HG02943 (cell line): ENCODE data around the gene PPFIA4.
"Not testable (repeated sequence)": the region's sequence is repeated elsewhere in the genome, so short reads cannot be mapped to it uniquely, and the experiment has no call there.

ENCODE experiments used
- ATAC-seq: cut with Tn5 transposase; IDR thresholded peaks from one replicate; pipeline ENCODE4 v1.9.1; 2021; ENCODE audit warnings: mild to moderate bottlenecking, low read depth, moderate library complexity; ENCODE audit not compliant: unreplicated experiment

PPFIA4 gene

GRCh38 chr1:203011582-203011981 is 14.7 kb upstream of the PPFIA4 start:
- no peak for ATAC-seq

DNA sequence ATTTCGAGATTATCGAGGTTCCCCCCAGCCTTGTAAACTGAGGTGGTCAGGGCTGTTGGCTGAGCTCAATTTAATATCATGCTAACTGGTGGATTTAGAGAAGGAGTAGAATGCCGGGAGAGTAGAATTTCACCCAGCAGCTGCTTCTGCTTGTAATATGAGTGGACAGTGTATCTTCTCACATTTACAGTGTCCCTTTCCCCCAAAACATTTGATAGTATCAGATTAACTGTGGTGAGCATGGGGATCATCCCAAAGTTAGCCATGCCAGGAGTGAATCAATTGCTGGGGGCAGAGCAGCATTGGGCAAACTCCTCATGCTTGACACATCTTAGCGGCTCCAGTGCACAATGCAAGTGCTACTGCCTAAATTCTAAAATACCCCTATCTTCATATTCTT is 9.2 kb upstream of the PPFIA4 start:
- no peak for ATAC-seq

DNA sequence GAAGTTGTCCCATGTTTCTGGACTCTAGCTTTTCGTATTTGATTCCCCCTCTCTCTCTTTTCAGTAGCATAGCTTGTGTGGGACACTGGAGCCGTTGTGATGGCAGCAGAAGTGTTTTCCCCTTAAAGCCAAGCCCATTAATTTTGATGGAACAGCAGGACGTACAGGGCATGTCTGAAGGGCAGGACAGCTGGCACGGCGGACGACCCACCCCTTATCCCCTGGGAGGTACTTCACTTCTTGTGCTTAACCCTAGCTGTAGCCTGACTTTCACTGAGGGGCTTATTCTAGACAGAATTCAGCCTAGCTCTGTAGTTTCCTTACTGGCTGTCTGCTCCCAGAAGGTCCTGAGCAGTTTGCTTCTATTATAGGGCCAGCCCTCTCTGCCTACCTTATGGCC is 8.6 kb upstream of the PPFIA4 start:
- no peak for ATAC-seq

DNA sequence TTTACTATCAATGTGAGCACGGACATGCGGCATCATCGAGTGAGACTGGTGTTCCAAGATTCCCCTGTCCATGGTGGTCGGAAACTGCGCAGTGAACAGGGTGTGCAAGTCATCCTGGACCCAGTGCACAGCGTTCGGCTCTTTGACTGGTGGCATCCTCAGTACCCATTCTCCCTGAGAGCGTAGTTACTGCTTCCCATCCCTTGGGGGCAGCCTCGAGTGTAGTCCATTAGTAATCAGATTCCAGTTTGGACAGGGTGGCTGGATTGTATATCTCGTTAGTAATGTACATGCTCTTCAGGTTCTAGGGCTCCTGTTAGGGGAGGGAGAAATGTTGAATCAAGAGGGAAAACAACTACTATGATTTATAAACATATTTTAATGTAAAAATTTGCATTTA is 3.4 kb upstream of the PPFIA4 start:
- not testable (repeated sequence) for ATAC-seq

- no peak for ATAC-seq
Observed at GRCh38 chr1:203025686-203026030, 633 bp upstream of the PPFIA4 start.

DNA sequence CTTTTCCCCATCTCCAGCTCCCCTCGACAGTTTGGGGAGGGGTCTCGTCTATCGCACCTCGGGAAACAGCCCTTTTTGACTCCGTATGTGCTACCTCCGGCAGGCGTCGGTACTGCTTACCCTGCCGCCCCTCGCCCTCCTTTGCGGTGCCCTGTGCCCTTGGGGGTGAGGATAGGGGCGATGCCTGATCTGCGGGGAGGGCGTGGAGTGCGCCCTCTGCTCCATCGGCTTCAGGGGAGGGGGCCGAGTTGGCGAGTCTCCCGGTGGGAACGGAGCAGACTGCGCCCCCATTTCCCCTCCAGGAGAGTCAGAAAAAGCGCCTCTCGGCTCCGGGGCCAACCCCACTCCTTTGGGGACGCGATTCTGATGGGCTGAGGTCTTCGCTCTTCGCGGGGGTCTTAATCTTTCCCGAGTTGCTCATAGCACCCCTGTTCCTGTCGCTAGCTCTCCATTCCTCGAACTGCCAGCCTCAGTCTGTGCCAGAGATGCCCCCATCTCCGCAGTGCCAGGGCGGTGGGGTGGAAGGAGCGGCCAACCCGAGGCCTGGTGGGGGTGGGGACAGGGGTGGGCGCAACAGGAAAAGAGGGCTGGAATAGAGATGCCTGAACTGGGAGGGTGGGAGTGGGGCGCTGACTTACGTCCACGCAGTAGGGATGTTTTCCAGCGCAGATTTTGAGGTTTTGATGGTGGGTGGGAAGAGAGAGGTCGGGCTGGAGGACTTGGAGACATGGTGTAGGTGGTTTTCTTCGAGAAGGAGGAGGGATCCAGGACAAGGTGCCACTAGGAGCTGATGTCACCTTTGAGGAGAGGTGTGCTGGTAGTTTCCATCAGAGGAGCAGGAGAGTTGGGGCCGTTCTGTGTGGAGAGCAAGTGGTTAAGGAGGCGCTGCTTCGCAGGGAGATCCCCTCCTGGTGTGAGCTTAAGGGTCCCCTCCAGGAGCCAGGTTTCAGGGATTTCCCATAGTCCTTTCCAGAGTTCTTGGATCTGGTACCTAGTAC is 674 bp downstream of the PPFIA4 start:
- ATAC-seq, result no peak

GRCh38 chr1:203028067-203028783 is 1.9 kb downstream of the PPFIA4 start:
- ATAC-seq, result no peak

GRCh38 chr1:203028784-203029553 is 2.7 kb downstream of the PPFIA4 start:
- no peak for ATAC-seq

DNA sequence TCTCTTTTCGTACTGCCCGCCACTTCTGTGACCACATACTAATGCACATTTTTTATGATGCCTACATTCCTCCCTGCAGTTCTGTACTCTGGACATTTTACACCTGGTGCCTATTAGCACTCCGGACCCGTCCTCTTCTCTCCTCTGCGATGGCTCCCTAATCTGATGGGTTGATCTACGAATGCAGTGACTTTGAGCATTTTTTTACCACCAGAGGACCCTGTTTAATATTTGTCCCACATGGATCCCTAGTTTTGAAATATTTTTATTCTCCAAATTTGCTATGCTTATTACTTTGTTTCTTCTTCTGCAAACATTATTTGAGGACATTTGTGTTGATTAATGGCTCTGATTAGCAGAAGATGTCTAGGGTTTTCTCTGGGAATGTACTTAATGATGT is 5.2 kb downstream of the PPFIA4 start:
- no peak for ATAC-seq

DNA sequence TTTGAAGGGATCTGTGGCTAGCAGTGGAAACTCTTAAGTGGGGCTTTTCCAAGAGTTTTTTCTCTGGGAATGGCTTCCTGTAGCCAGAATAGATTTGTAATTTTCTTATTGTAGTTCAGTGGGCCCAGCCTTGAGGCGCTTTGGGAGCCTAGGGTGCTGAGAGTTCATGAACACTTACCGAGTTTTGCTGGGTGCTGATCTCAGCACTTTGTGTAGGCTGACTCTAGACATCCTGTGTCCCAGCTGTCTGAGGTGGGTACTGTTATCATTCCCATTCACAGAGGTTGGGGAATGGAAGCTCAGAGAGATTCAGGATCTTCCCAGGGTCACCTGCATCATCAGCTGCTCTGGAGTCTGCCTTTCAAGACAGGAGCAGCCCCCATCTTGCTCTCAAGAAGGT is 7.0 kb downstream of the PPFIA4 start:
- ATAC-seq, result no peak

DNA sequence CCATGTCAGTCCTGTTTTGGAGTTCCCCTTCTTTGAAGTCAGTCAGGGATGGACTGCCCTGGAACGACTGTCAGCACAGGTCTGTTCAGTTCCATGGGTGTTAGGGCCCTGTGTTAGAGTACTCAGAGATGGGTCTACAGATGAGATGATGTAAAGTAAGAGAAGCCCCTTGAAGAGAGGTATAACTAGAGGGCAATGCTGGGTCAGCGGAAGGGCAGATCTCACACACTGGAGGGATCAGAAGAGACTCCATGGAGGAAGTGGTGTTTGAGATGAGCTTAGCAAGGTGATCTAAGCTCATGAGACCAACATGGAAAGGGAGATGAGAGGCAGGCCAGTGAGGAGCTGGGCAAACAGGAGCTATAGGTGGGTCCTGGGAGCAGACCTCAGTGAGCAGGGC is 7.6 kb downstream of the PPFIA4 start:
- no peak for ATAC-seq

DNA sequence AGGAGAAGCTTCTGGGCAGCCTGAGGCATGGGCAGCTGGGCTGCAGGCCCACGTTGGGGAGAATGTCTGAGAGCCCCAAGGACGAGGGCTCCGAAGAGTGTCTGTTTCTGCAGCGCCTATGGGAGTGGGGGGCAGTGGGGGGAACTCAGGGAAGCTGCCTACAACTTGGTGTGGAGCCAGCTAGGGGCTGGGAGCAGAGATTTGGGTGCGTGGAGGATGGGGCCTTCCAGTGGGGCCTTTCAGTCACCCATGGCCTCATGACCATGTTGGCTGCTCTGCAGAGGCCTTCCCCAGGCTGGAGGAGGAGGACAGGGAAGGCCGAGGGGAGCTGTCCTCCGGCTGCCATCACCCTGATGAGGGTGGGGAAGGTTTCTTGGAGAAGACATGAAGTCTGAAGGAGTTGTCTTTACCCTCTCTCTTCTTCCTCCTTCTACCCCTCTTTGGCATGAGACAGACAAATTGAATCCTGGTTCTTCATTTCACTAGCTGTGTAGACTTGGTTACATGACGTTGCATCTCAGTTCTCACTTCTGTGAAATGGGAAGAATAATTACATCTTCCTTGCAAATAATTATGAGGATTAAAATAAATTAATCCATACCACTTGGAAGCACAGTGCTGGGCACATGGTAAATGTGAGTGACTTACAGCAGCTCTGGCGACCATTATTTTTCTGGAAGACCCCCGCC is 8.3 kb downstream of the PPFIA4 start:
- ATAC-seq, result no peak

GRCh38 chr1:203035111-203036000 is 9.1 kb downstream of the PPFIA4 start:
- no peak for ATAC-seq

- no peak for ATAC-seq
Observed at GRCh38 chr1:203036135-203036534, 9.8 kb downstream of the PPFIA4 start.

GRCh38 chr1:203036537-203036936 is 10.2 kb downstream of the PPFIA4 start:
- no peak for ATAC-seq

GRCh38 chr1:203037509-203038190 is 11.4 kb downstream of the PPFIA4 start:
- no peak for ATAC-seq

DNA sequence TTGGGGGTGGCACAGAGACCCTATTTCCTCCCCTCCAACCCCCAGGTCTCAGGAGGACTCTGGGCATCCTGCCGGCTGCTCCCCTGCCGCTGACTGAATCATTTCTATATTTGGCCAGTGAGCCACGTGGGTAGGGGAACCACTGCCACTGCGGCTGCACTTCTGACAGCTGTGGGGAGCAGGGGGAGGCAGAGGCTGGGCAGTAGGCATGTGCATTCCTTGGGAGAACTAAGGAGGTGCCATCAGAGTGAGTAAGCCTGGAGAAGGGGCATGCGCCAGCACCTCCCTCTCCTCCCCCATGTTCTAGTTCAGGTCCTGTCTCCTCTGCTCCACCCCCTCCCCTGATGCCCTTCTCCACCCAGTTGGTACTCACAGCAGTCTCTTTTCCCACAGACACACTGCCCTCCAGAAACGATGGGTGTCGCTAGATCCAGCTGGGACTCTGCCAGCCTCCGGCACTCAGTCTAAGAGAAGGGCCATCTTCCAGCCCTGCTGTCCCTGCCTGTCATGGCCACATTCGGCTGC is 12.0 kb downstream of the PPFIA4 start:
- no peak for ATAC-seq

DNA sequence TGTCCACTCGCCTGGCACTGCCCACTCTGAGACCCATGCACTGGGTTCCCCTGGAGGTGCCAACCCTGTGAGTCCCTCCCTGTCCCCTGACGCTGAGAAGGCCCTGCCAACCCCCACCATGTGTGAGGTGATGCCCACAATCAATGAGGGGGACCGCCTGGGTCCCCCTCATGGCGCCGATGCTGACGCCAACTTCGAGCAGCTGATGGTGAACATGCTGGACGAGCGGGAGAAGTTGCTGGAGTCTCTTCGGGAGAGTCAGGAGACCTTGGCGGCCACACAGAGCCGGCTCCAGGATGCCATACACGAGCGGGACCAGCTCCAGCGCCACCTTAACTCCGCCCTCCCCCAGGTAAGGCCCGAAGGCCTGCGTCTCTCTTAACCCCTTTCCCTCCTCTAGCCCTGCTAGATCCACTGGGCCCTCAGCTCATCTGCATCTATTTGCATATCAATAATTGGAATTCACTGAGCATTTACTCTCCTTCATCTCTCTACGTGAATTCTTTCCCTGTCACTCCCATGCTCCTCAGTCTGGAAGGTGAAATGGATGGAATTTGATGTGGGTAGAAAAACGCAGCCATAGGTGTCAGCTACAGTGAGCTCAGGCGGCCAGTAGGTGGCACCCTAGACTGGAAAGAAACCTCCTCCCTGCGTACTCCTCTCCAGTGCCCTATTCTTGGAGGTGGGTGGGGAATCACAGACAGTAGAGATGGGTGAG is 12.8 kb downstream of the PPFIA4 start:
- ATAC-seq, result no peak
